SJSA1 (cell line): ENCODE results near the gene FAM3C. TPM values are rescaled to one million over a fixed set of nuclear protein-coding genes. Genes with fewer than 3 reads are reported as not detected.
"Not testable (repeated sequence)": the region's sequence is repeated elsewhere in the genome, so short reads cannot be mapped to it uniquely, and the experiment has no call there.

Source experiments
- DNase-seq, 2 experiments: peaks; one replicate each; pipeline ENCODE4 v3.0.0-alpha.2; 2015 to 2020; ENCODE audit warnings: low spot score in 2 of 2, low read depth in 1 of 2
- H3K27ac ChIP-seq: fragments of 250-450 bp; sonication (Bioruptor Pico); 2 replicates; pipeline ENCODE4 v1.5.1; 2020; ENCODE audit warnings: mild to moderate bottlenecking, moderate library complexity
- H3K27me3 ChIP-seq: fragments of 250-450 bp; sonication (Bioruptor Pico); replicated peaks from 2 replicates; pipeline ENCODE4 v1.5.1; 2020; ENCODE audit warnings: mild to moderate bottlenecking, moderate library complexity
- H3K36me3 ChIP-seq: fragments of 250-450 bp; sonication (Bioruptor Pico); 2 replicates; pipeline ENCODE4 v1.5.1; 2020; ENCODE audit warnings: mild to moderate bottlenecking
- H3K4me1 ChIP-seq: fragments of 250-450 bp; sonication (Bioruptor Pico); replicated peaks from 2 replicates; pipeline ENCODE4 v1.6.1; 2021; ENCODE audit warnings: mild to moderate bottlenecking
- H3K4me3 ChIP-seq: fragments of 250-450 bp; sonication (Bioruptor Pico); 2 replicates; pipeline ENCODE4 v1.5.1; 2020; ENCODE audit warnings: mild to moderate bottlenecking
- H3K9me3 ChIP-seq: fragments of 250-450 bp; sonication (Bioruptor Pico); replicated peaks from 2 replicates; pipeline ENCODE4 v1.5.1; 2020; ENCODE audit warnings: mild to moderate bottlenecking
- total RNA-seq: library from RNA; depleted of rRNA; stranded (reverse); fragments of >200 nt; shearing (Covaris generic); gene quantifications from 2 replicates; pipeline ENCODE4 v1.2.3, GENCODE V29; 2014

Gene FAM3C
- total RNA-seq, 1 experiment from 2014 or later, result 83.4 TPM

DNA sequence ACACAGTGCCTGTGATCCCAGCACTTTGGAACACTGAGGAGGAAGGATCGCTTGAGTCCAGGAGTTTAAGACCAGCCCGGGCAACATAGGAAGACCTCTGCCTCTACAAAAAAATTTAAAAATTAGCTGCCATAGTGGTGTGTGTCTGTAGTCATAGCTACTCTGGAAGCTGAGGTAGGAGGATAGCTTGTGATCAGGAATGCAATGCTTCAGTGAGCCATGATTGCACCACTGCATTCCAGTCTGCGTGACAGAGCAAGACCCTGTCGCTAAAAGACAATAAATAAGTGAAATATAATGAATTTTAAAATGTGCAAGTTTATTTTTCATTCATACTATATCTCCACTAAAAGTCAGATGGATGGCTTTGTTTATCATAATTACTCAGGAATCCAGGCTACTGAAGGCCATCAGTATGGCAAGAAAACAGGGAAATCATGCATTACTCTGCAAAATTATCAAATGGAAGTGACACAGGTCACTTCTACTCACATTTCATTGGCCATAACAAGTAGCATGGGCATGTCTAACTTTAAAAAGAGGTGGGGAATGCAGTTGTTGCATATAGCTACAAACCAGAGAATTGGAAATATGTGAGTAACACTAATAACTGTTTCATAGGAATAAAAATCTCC is 32.9 kb upstream of the FAM3C start:
- Histone ChIP-seq H3K4me3 (no peak overlapping the region), H3K4me1 (peaks cover 11% of the 10 kb centered on the region), H3K27me3 (no peaks in the 10 kb centered on the region), H3K27ac (peak overlapping the region; percentile 13), H3K36me3 (no peaks in the 10 kb centered on the region), H3K9me3 (no peaks in the 10 kb centered on the region)
- DNase-seq, result peak; percentile 37 to 58

DNA sequence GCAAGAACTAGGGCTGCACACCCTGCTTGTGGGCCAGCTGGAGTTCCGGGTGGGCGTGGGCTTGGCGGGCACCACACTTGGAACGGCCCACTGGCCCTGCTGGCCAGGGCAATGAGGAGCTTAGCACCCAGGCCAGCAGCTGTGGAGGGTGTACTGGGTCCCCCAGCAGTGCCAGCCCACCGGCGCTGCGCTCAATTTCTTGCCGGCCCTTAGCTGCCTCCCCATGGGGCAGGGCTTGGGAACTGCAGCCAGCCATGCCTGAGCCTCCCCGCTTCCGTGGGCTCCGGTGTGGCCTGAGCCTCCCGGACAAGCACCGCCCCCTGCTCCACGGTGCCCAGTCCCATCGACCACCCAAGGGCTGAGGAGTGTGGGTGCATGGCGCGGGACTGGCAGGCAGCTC is 25.6 kb upstream of the FAM3C start:
- DNase-seq, H3K4me3 ChIP-seq, H3K27me3 ChIP-seq, H3K4me1 ChIP-seq, H3K27ac ChIP-seq, H3K9me3 ChIP-seq, H3K36me3 ChIP-seq: not testable (repeated sequence)

DNA sequence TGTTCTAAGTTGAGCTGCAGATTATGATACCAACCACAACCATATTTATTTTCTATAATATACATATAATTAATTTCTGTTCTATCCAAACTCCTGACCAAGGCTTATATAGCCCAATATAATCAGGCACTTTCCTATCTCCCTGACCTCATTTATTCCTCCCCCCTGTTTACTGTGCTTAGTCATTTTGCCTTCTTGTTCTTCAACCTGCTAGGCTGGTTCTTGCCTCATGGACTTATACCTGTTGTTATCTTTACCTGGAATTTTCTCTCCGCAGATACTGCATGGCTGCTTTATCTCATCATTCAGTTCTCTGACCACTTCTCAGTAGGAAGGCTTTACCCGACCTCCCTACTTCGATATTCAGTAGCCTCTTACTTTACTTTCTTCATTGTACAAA is 24.9 kb upstream of the FAM3C start:
- Histone ChIP-seq H3K4me3 (no peak overlapping the region), H3K36me3 (no peaks in the 10 kb centered on the region), H3K4me1 (no peaks in the 10 kb centered on the region), H3K27me3 (no peaks in the 10 kb centered on the region), H3K9me3 (no peaks in the 10 kb centered on the region), H3K27ac (no peak overlapping the region)
- no peak for DNase-seq

DNA sequence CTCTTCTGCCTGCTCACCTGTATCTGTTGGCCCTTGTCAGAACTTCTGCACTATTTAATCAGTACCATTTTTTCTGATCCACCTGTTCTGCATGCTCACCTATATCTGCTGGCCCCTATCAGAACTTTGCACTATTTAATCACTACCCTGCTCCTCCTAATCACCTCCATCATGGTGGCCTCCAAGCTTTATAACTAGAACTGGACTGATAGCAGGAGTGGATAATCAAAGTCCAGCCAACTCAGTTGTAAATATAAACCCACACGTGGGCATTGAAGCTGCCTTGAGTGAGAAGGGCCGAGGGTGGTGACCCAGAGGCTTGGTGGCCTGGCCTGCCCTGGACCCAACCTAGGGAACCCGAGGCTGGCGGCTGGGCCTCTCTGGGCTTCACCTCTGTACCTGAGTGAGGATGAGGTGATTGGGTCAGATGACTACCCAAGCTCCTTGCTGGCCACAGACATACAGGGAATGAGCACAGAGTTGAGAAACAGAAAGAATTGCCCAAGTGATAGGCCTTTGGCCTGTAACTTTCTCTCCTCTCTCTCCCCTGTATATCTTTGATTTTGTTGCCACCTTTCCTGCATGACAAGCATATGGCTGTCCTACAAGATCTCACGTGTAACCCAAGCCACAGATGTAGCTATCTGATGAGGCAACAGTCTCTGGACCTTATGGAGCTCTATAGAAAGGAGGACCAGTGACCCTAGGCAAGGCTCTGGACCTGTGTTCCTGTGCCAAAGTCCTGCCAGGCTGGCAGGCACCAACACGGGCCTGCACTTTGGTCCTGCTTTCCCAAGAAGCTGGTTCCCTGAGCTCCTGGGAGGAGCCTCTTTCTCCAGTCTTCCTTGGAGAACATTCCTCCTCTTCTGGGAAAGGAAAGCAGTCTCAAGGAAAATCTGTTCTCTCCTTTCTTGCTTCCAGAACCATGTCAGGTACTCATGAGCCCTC is 23.4 kb upstream of the FAM3C start:
- H3K4me3 ChIP-seq, result no peak overlapping the region
- no peaks in the 10 kb centered on the region for H3K27me3 ChIP-seq
- H3K4me1 ChIP-seq, result no peaks in the 10 kb centered on the region
- no peak overlapping the region for H3K27ac ChIP-seq
- H3K9me3 ChIP-seq, result no peaks in the 10 kb centered on the region
- no peak for DNase-seq
- H3K36me3 ChIP-seq, result no peaks in the 10 kb centered on the region

DNA sequence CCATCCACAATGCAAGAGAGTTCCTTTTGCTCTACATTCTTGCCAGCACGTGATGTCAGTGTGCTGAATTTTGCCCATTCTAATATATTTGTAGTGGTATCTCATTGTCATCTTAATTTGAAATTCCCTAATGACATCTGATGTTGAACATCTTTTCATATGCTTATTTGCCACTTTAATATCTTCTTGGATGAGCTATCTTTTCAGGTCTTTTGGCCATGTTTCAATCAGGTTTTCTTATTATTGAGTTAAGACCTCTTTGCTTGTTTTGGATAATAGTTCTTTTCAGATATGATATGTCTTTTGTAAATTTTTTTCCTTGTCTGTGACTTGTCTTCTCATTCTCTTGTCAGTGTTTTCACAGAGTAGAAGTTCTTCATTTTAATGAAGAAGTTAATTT is 20.4 kb upstream of the FAM3C start:
- no peak for DNase-seq
- no peak overlapping the region for H3K27ac ChIP-seq
- no peaks in the 10 kb centered on the region for H3K36me3 ChIP-seq
- 0 out of 2 replicates have a peak, but pooled peaks cover 2% of the 10 kb centered on the region for H3K9me3 ChIP-seq
- no peak overlapping the region for H3K4me3 ChIP-seq
- H3K4me1 ChIP-seq, result no peaks in the 10 kb centered on the region
- no peaks in the 10 kb centered on the region for H3K27me3 ChIP-seq

DNA sequence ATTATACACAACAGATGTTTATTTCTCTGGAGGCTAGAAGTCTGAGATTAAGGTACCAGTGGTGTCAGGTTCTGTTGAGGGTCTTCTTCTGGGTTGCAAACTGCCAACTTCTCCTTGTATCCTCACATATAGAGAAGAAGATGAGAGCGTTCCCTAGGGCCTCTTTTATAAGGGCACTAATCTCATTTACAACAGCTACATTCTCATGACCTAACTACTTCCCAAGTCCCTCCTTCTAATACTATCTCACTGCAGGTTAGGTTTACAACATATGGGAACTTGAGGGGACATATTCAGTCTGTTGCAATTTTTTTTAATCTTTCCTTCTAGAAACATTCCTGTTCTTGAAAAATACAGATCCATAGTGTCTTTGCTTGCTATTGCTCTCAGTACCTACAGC is 18.3 kb upstream of the FAM3C start:
- no peak overlapping the region for H3K27ac ChIP-seq
- no peaks in the 10 kb centered on the region for H3K36me3 ChIP-seq
- no peaks in the 10 kb centered on the region for H3K4me1 ChIP-seq
- H3K9me3 ChIP-seq, result 0 out of 2 replicates have a peak, but pooled peaks cover 2% of the 10 kb centered on the region
- no peak overlapping the region for H3K4me3 ChIP-seq
- no peak for DNase-seq
- no peaks in the 10 kb centered on the region for H3K27me3 ChIP-seq

DNA sequence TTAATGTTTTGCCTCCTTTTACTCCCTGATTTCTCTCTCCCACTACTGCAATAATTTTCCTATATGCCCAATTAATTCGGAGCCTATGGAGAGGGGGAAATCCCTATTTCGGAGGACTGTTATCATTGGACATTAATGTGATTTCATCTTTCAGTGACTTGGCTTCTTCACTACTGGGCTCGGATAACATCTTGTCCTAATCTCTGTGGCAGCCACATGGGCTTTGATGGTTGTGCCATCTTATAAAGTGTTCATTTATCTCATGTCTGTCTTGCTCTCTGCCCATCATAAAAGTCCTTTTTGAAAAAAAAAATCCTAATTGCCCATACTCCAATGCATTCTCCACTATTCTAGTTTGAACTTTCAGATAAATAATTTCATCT is 15.5 kb upstream of the FAM3C start:
- no peak overlapping the region for H3K4me3 ChIP-seq
- no peaks in the 10 kb centered on the region for H3K4me1 ChIP-seq
- no peak overlapping the region for H3K27ac ChIP-seq
- H3K27me3 ChIP-seq, result no peaks in the 10 kb centered on the region
- H3K36me3 ChIP-seq, result no peaks in the 10 kb centered on the region
- DNase-seq, result no peak
- 0 out of 2 replicates have a peak, but pooled peaks cover 2% of the 10 kb centered on the region for H3K9me3 ChIP-seq

DNA sequence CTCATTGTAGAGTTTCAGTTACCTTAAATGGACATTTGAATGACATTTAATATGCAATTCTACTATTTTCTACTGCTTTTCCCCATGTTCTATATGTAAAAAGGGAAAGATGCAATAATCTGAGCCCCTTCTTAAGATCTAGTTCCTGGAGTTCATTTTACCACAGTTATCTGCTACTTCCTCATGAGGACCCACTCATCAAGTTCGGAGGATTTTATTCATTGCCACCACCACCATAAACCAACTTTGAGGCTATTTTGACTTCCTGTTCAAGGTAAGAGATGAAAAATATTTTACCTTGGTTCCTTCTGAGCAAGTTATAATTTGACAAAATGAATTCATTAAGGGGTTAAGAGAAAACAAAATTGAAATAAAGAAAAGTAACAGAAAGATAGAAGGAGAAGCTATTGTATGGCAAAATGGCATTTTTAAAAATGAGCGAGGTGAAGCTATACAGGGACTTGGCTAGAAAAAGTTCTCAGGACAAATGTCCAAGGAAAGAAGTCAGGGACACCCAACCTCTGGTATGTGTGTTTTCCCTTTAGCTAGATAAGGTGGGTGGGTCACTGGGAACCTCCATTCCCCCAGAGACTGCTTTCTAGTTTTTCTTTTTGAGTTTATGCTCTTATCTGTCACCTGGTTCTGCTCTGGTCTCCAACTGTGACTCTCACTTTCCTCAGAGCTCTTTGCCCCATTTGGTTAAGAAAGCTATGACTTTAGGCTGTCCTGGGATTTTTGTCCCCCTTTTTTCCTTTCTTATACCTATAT is 14.9 kb upstream of the FAM3C start:
- no peak for DNase-seq
- no peak overlapping the region for H3K27ac ChIP-seq

DNA sequence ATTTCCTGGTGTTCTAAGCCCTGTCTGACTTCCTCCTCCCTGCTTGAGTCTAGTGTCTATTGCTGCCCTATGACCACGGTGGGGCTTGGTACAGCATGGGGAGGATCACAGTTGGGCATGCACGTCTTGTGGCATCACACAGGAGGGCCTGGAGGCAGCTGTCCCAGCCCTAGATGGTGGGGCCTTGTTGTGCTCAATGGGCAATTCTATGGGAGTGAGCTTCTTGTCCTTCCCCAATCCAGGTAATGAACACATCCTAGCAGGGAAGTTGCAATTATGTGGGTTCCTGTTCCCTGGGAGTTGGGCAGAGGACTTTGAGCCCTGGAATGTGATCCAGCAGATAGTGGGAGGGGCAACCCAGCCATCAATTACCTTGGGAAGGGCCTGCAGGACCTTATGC is 10.8 kb upstream of the FAM3C start:
- no peaks in the 10 kb centered on the region for H3K9me3 ChIP-seq
- no peaks in the 10 kb centered on the region for H3K36me3 ChIP-seq
- H3K4me3 ChIP-seq, result no peak overlapping the region
- H3K4me1 ChIP-seq, result peaks cover 2% of the 10 kb centered on the region; the same call in 1 of the 2 replicates
- no peak overlapping the region for H3K27ac ChIP-seq
- no peaks in the 10 kb centered on the region for H3K27me3 ChIP-seq
- DNase-seq, result no peak

More for the DNA sequence above, 14.9 kb upstream of the FAM3C start:
- 0 out of 2 replicates have a peak, but pooled peaks cover 2% of the 10 kb centered on the region for H3K9me3 ChIP-seq
- no peak overlapping the region for H3K4me3 ChIP-seq
- no peaks in the 10 kb centered on the region for H3K4me1 ChIP-seq
- no peaks in the 10 kb centered on the region for H3K36me3 ChIP-seq
- H3K27me3 ChIP-seq, result no peaks in the 10 kb centered on the region

DNA sequence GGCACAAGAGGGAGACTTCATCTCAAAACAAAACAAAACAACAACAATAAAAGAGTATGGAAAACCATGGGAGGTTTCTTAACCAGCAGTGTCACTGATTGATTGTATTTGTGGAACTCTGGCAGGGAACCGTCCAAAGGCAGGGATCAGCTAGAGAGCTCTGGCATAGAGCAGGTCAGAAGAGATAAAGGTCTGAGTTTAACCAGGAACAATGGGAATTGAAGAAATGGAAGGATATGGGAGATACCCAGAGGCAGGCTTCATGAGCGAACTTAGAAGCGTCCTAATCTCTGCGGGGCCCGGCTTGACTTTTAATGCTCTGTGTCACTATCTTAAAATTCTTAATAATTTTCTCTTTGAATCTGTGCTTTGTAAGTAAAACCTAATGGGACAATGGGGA is 10.4 kb upstream of the FAM3C start:
- H3K4me3 ChIP-seq, result no peak overlapping the region
- H3K36me3 ChIP-seq, result no peaks in the 10 kb centered on the region
- H3K27ac ChIP-seq, result no peak overlapping the region
- no peaks in the 10 kb centered on the region for H3K9me3 ChIP-seq
- H3K27me3 ChIP-seq, result no peaks in the 10 kb centered on the region
- DNase-seq, result no peak
- peaks cover 6% of the 10 kb centered on the region; the same call in 1 of the 2 replicates for H3K4me1 ChIP-seq

DNA sequence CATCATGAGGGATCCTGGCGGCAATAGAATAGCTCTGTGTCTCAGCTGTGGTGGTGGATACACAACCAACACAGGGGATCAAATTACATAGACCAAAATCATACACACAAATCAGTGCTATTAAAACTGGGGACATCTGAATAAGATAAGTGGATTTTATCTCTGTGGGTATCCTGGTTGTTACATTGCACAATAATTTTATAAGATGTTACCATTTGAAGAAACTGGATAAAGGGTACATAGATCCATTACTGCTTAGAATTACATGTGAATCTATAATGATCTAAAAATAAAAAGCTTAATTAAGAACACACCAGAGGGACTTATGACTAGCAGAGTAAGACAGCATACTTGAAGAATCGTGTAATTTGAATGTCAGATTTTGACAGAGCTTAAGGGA is 8.2 kb upstream of the FAM3C start:
- no peak for DNase-seq
- H3K4me1 ChIP-seq, result peaks cover 6% of the 10 kb centered on the region; the same call in 1 of the 2 replicates
- no peaks in the 10 kb centered on the region for H3K36me3 ChIP-seq
- no peaks in the 10 kb centered on the region for H3K9me3 ChIP-seq
- no peaks in the 10 kb centered on the region for H3K27me3 ChIP-seq
- H3K27ac ChIP-seq, result no peak overlapping the region
- no peak overlapping the region for H3K4me3 ChIP-seq

DNA sequence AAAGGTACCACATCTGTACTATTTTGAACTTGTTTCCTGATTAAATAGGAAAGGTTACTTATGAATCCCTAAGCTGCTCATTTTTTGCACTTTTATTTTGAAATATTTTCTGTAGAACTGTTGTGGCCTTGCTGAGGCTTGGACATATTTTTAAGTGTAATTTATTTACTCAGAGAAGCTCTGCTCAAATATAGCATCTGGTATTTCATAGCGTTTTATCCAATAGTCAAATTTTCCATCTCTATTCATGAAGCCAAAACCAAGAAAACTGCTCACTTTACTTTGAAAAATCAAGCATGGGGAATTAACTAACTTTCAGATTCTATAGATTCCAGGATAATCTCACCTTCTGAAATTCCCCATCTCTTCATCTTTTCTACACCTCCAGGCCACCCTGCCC is 6.6 kb upstream of the FAM3C start:
- peaks cover 6% of the 10 kb centered on the region; the same call in 1 of the 2 replicates for H3K4me1 ChIP-seq
- H3K27me3 ChIP-seq, result no peaks in the 10 kb centered on the region
- no peaks in the 10 kb centered on the region for H3K9me3 ChIP-seq
- H3K4me3 ChIP-seq, result no peak overlapping the region
- no peaks in the 10 kb centered on the region for H3K36me3 ChIP-seq
- H3K27ac ChIP-seq, result no peak overlapping the region
- DNase-seq, result no peak

DNA sequence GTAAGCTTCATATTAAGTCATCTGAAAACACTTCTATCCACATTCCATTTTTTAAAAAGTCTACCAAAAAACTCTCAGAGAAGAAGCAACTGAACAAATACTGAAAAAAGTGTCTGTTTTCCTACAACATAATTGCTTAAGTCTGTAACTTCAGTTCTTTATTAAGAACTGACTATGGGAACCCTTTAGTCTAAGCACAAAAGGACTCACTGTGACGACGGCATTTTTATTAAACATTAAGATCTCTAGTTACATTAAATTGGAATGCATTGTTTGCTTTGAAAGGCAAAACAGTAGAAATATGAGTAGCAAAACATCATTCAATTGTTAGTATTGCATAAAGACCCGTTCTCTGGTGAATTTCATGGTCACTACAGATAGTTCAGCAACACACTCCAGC is 5.8 kb upstream of the FAM3C start:
- Histone ChIP-seq H3K9me3 (no peaks in the 10 kb centered on the region), H3K27ac (no peak overlapping the region)

More for the DNA sequence above, 5.8 kb upstream of the FAM3C start:
- H3K4me3 ChIP-seq, result no peak overlapping the region
- no peak for DNase-seq
- peaks cover 6% of the 10 kb centered on the region; the same call in 1 of the 2 replicates for H3K4me1 ChIP-seq
- H3K27me3 ChIP-seq, result no peaks in the 10 kb centered on the region
- H3K36me3 ChIP-seq, result no peaks in the 10 kb centered on the region
